Common myeloid progenitor, CD34-positive (primary cell): ENCODE results near the gene MCUB.

Experiments used
- CTCF ChIA-PET: fragments of 350-600 bp; sonication (Branson Sonifier 250); formaldehyde crosslinking; loops from one replicate; lab custom pipeline; 2021; ENCODE audit warnings: antibody characterized with exemption; lab: Charles Lee
- POLR2A ChIA-PET: fragments of 350-600 bp; sonication (Branson Sonifier 250); formaldehyde crosslinking; loops from one replicate; lab custom pipeline; 2021; ENCODE audit warnings: antibody characterized with exemption; lab: Charles Lee
- DNase-seq, 3 donors: peaks; one replicate each; pipeline versions ENCODE4 v3.0.0 to v3.0.0-alpha.2; 2013
- H3K27ac ChIP-seq, 2 experiments: 1 replicate in 1 of 2; 2 replicates in 1 of 2; pipeline ENCODE4 v1.7.0; 2013; ENCODE audit warnings: inconsistent platforms in 2 of 2, low read length in 2 of 2, mild to moderate bottlenecking in 2 of 2, low read depth in 1 of 2, moderate library complexity in 1 of 2; ENCODE audit not compliant: severe bottlenecking in 2 of 2, insufficient read depth in 1 of 2, poor library complexity in 1 of 2
- H3K27me3 ChIP-seq, 5 experiments: replicated peaks in 2 of 5; 1 replicate in 3 of 5; 2 replicates in 2 of 5; pipeline versions ENCODE4 v1.6.1 to v1.7.0; 2013; ENCODE audit warnings: low read length in 4 of 5, mild to moderate bottlenecking in 2 of 5, moderate library complexity in 2 of 5, inconsistent platforms in 1 of 5; ENCODE audit not compliant: insufficient read depth in 5 of 5, control insufficient read depth in 4 of 5
- H3K36me3 ChIP-seq, 4 experiments: 1 replicate in 2 of 4; 2 replicates in 2 of 4; pipeline versions ENCODE4 v1.6.1 to v1.7.0; 2013; ENCODE audit warnings: low read length in 3 of 4, control low read depth in 1 of 4, mild to moderate bottlenecking in 1 of 4; ENCODE audit not compliant: control insufficient read depth in 4 of 4, insufficient read depth in 4 of 4
- H3K4me1 ChIP-seq, 4 experiments: 1 replicate in 3 of 4; 2 replicates in 1 of 4; pipeline versions ENCODE4 v1.6.1 to v1.7.1; 2013; ENCODE audit warnings: low read length in 3 of 4, mild to moderate bottlenecking in 3 of 4, control low read depth in 1 of 4, inconsistent platforms in 1 of 4, moderate library complexity in 1 of 4; ENCODE audit not compliant: control insufficient read depth in 4 of 4, insufficient read depth in 4 of 4; ENCODE audit errors: control extremely low read depth in 1 of 4
- H3K4me3 ChIP-seq, 7 experiments: 1 replicate in 4 of 7; 2 replicates in 3 of 7; pipeline versions ENCODE4 v1.5.1 to v1.7.0; 2013; ENCODE audit warnings: mild to moderate bottlenecking in 7 of 7, low read length in 6 of 7, moderate library complexity in 6 of 7, inconsistent platforms in 2 of 7, low read depth in 2 of 7, control low read depth in 1 of 7; ENCODE audit not compliant: insufficient read depth in 4 of 7, control insufficient read depth in 1 of 7; ENCODE audit errors: extremely low read depth in 1 of 7
- H3K9me3 ChIP-seq, 5 experiments: 1 replicate in 4 of 5; 2 replicates in 1 of 5; pipeline versions ENCODE4 v1.6.1 to v1.7.1; 2013; ENCODE audit warnings: low read length in 4 of 5, mild to moderate bottlenecking in 2 of 5, inconsistent platforms in 1 of 5, low read depth in 1 of 5, moderate library complexity in 1 of 5; ENCODE audit not compliant: control insufficient read depth in 4 of 5, insufficient read depth in 2 of 5; ENCODE audit errors: control extremely low read depth in 1 of 5
- WGBS: methylation state at CpG from one replicate; pipeline ENCODE4 v1.1.5; 2013; ENCODE audit not compliant: insufficient coverage; 5-methylcytosine and 5-hydroxymethylcytosine counted together

The MCUB gene

GRCh38 chr4:109699553-109700225 lies 139.6 kb downstream of the MCUB start:
- H3K36me3 ChIP-seq: peaks cover 0 to 32% (median 21%) of the 10 kb centered on the region in 4 experiments
- DNase-seq: no peak
- no peak overlapping the region for H3K4me3 ChIP-seq
- ChIA-PET POLR2A (interaction anchor here (0.6 kb wide), 1 partner anchor 252 kb away, joined by 3 read pairs; no protein-coding TSS in a partner anchor), CTCF (interaction anchor here (0.6 to 5.4 kb wide), 8 partner anchors 9 to 279 kb away, joined by 3 to 33 read pairs (median 10); partner anchors contain the start of gene RRH)
- 95% methylated on average over 8 of the region's 8 CpGs for WGBS
- H3K9me3 ChIP-seq: no peaks in the 10 kb centered on the region
- H3K27ac ChIP-seq: no peak overlapping the region
- peaks cover 6 to 45% (median 31%) of the 10 kb centered on the region in 4 experiments for H3K4me1 ChIP-seq
- H3K27me3 ChIP-seq: no peaks in the 10 kb centered on the region

- Histone ChIP-seq H3K36me3 (peaks cover 0 to 22% (median 15%) of the 10 kb centered on the region in 4 experiments), H3K4me3 (peak overlapping the region in 6 of 7 experiments; percentile 78 to 93 (median 88)), H3K27me3 (no peaks in the 10 kb centered on the region), H3K4me1 (peaks cover 6 to 45% (median 32%) of the 10 kb centered on the region in 4 experiments), H3K9me3 (no peaks in the 10 kb centered on the region), H3K27ac (peak overlapping the region; percentile 74 to 92)
- peak in 2 of 3 donors; percentile 30 to 33 for DNase-seq
- WGBS: 25% methylated on average over 14 of the region's 21 CpGs
- POLR2A ChIA-PET: interaction anchor here (0.7 to 1.5 kb wide), 4 partner anchors 18 to 1082 kb away, joined by 3 to 5 read pairs (median 3); partner anchors contain the start of gene RPL34
- CTCF ChIA-PET: interaction anchor here (0.9 to 5.4 kb wide), 18 partner anchors 9 to 297 kb away, joined by 3 to 33 read pairs (median 4); partner anchors contain the start of genes PLA2G12A, RRH and SEC24B
These were observed 141.7 kb downstream of the MCUB start for GRCh38 chr4:109701566-109702410.

- H3K27ac ChIP-seq: peak within 1 kb of the TSS; percentile 74 to 92
- no peaks in the 10 kb centered on the region for H3K9me3 ChIP-seq
- peak; percentile 87 to 94 (median 92) for DNase-seq
- H3K36me3 ChIP-seq: peaks cover 0 to 14% (median 7%) of the 10 kb centered on the region in 4 experiments
- peaks cover 6 to 45% (median 32%) of the 10 kb centered on the region in 4 experiments for H3K4me1 ChIP-seq
- peak within 1 kb of the TSS; percentile 78 to 97 (median 88) for H3K4me3 ChIP-seq
- ChIA-PET CTCF (interaction anchor here (0.5 to 5.4 kb wide), 20 partner anchors 8 to 296 kb away, joined by 3 to 33 read pairs (median 4); partner anchors contain the start of genes CFI, RRH and SEC24B), POLR2A (interaction anchor here (0.6 to 1.5 kb wide), 5 partner anchors 18 to 114 kb away, joined by 3 to 5 read pairs (median 3); no protein-coding TSS in a partner anchor)
- no peaks in the 10 kb centered on the region for H3K27me3 ChIP-seq
- under 1% methylated on average over 63 of the region's 72 CpGs for WGBS
These were observed 143.1 kb downstream of the MCUB start, which contains the start of gene CASP6 for GRCh38 chr4:109702950-109703663. Gene CASP6 (minus strand): TSS chr4:109703445. CDS start chr4:109703395, 50 bp downstream.

GRCh38 chr4:109703664-109704361 lies 143.8 kb downstream of the MCUB start:
- DNase-seq: peak in 2 of 3 donors; percentile 39 to 52
- 0% methylated on average over 3 of the region's 11 CpGs for WGBS

GRCh38 chr4:109708435-109708834 lies 148.4 kb downstream of the MCUB start:
- peak overlapping the region in 1 of 2 experiments; percentile 5 for H3K27ac ChIP-seq
- no peaks in the 10 kb centered on the region for H3K9me3 ChIP-seq
- ChIA-PET POLR2A (no interaction called here), CTCF (no interaction called here)
- H3K36me3 ChIP-seq: peaks cover 10 to 20% (median 14%) of the 10 kb centered on the region in 4 experiments
- H3K27me3 ChIP-seq: no peaks in the 10 kb centered on the region
- H3K4me1 ChIP-seq: peaks cover 4 to 12% (median 10%) of the 10 kb centered on the region in 4 experiments
- no peak for DNase-seq
- H3K4me3 ChIP-seq: no peak overlapping the region
- WGBS: no CpG with 5 or more reads among the region's 2 CpGs

More at GRCh38 chr4:109703664-109704361, 143.8 kb downstream of the MCUB start:
- Histone ChIP-seq H3K4me1 (peaks cover 6 to 39% (median 28%) of the 10 kb centered on the region in 4 experiments), H3K27me3 (no peaks in the 10 kb centered on the region), H3K27ac (peak overlapping the region; percentile 74 to 92), H3K36me3 (peaks cover 3 to 14% (median 10%) of the 10 kb centered on the region in 4 experiments), H3K9me3 (no peaks in the 10 kb centered on the region), H3K4me3 (peak overlapping the region; percentile 78 to 97 (median 88))
- POLR2A ChIA-PET: interaction anchor here (0.6 to 1.5 kb wide), 3 partner anchors 18 to 114 kb away, joined by 3 to 4 read pairs (median 3); no protein-coding TSS in a partner anchor
- CTCF ChIA-PET: interaction anchor here (0.5 to 5.4 kb wide), 21 partner anchors 7 to 295 kb away, joined by 3 to 33 read pairs (median 4); partner anchors contain the start of genes CFI, PLA2G12A, RRH and SEC24B
